CD8-positive, alpha-beta memory T cell (primary cell): ENCODE results near the gene C6orf132. TPM values are rescaled to one million over a fixed set of nuclear protein-coding genes. Genes with fewer than 3 reads are reported as not detected.

Experiments used
- CTCF ChIA-PET: fragments of 350-600 bp; sonication (Branson Sonifier 250); formaldehyde crosslinking; loops from one replicate; lab custom pipeline; 2021; ENCODE audit warnings: antibody characterized with exemption; lab: Charles Lee
- POLR2A ChIA-PET: fragments of 350-600 bp; sonication (Branson Sonifier 250); formaldehyde crosslinking; loops from one replicate; lab custom pipeline; 2021; ENCODE audit warnings: antibody characterized with exemption; lab: Charles Lee
- DNase-seq, 5 donors: peaks; one replicate each; pipeline versions ENCODE4 v3.0.0 to v3.0.0-alpha.2; 2020 to 2022; ENCODE audit warnings: mixed read lengths in 1 of 5
- H3K27ac ChIP-seq: one replicate; pipeline ENCODE4 v1.7.0; 2013; ENCODE audit warnings: low read depth, mild to moderate bottlenecking, low read length, moderate library complexity
- H3K27me3 ChIP-seq: 2 replicates; pipeline ENCODE4 v1.7.0; 2013; ENCODE audit warnings: low read length, mild to moderate bottlenecking; ENCODE audit not compliant: insufficient read depth, poor library complexity, severe bottlenecking
- H3K36me3 ChIP-seq: 2 replicates; pipeline ENCODE4 v1.7.0; 2013; ENCODE audit warnings: mild to moderate bottlenecking, low read length, moderate library complexity; ENCODE audit not compliant: insufficient read depth
- H3K4me1 ChIP-seq: 2 replicates; pipeline ENCODE4 v1.7.0; 2013; ENCODE audit warnings: mild to moderate bottlenecking, low read length, moderate library complexity; ENCODE audit not compliant: insufficient read depth
- H3K4me3 ChIP-seq: 2 replicates; pipeline ENCODE4 v1.7.0; 2013; ENCODE audit warnings: mild to moderate bottlenecking, low read length
- H3K9me3 ChIP-seq: 2 replicates; pipeline ENCODE4 v1.7.0; 2013; ENCODE audit warnings: mild to moderate bottlenecking, low read length
- H3K27ac Mint-ChIP-seq, 8 donors: one replicate each; pipeline ENCODE4 v1.8.0; 2020 to 2021; ENCODE audit warnings: mixed read lengths in 8 of 8, mild to moderate bottlenecking in 6 of 8, inconsistent platforms in 3 of 8, moderate library complexity in 3 of 8
- H3K27me3 Mint-ChIP-seq, 2 donors: one replicate each; pipeline ENCODE4 v1.8.0; 2020 to 2021; ENCODE audit warnings: mixed read lengths in 2 of 2, mild to moderate bottlenecking in 1 of 2, moderate library complexity in 1 of 2
- H3K36me3 Mint-ChIP-seq, 3 donors: one replicate each; pipeline ENCODE4 v1.8.0; 2020 to 2021; ENCODE audit warnings: mixed read lengths in 3 of 3, inconsistent platforms in 1 of 3, mild to moderate bottlenecking in 1 of 3
- H3K4me1 Mint-ChIP-seq, 3 donors: one replicate each; pipeline ENCODE4 v1.8.0; 2020 to 2021; ENCODE audit warnings: mixed read lengths in 3 of 3, inconsistent platforms in 1 of 3, mild to moderate bottlenecking in 1 of 3
- H3K4me3 Mint-ChIP-seq, 7 donors: one replicate each; pipeline ENCODE4 v1.8.0; 2020 to 2021; ENCODE audit warnings: mixed read lengths in 7 of 7, mild to moderate bottlenecking in 6 of 7, moderate library complexity in 4 of 7, inconsistent platforms in 2 of 7
- H3K9me3 Mint-ChIP-seq, 5 donors: one replicate each; pipeline ENCODE4 v1.8.0; 2020 to 2022; ENCODE audit warnings: mixed read lengths in 5 of 5, mild to moderate bottlenecking in 3 of 5, moderate library complexity in 2 of 5, inconsistent platforms in 1 of 5
- polyA plus RNA-seq: library from polyadenylated mRNA; unstranded; fragments of 300-500 nt; fragmentation: Illumina TruSeq; gene quantifications from one replicate; pipeline ENCODE4 v1.2.3, GENCODE V29; 2021
- total RNA-seq, 2 experiments: library from RNA; stranded (reverse); gene quantifications; one replicate each; pipeline ENCODE4 v1.2.3, GENCODE V29; 2021

C6orf132 gene
- total and polyA plus RNA-seq, 3 experiments from 2014 or later: 0.15 to 0.16 TPM; not detected in 1

DNA sequence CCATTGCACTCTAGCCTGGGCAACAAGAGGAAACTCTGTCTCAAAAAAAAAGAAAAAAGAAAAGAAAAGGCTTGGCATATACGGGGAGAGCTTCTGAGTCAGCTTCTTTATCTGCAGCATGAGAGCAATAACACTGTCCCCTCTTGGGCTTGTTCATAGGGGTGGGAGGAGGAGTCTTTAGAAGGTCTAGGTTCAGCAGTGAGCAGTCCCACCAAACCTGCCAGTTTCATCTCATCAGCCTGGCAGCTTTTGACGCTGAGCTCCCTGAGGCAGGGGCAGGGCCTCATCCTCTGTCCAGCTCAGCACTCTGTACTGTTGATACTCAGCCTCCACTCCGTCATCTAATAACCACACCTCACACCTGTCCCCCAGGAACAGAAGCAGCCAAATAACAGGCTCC is 5.6 kb upstream of the C6orf132 start:
- Histone ChIP-seq H3K4me1 (no peaks in the 10 kb centered on the region), H3K27ac (no peak overlapping the region), H3K9me3 (no peaks in the 10 kb centered on the region), H3K4me3 (no peak overlapping the region), H3K36me3 (no peaks in the 10 kb centered on the region), H3K27me3 (no peaks in the 10 kb centered on the region)
- no peak overlapping the region for H3K27ac Mint-ChIP-seq
- DNase-seq: no peak
- H3K36me3 Mint-ChIP-seq: no peaks in the 10 kb centered on the region
- ChIA-PET POLR2A (no interaction called here), CTCF (interaction anchor here (1.0 to 1.2 kb wide), 2 partner anchors 14 to 19 kb away, joined by 3 read pairs; no protein-coding TSS in a partner anchor)
- peaks cover 0 to under 1% (median 0%) of the 10 kb centered on the region in 3 donors for H3K4me1 Mint-ChIP-seq
- no peaks in the 10 kb centered on the region for H3K9me3 Mint-ChIP-seq
- no peak overlapping the region for H3K4me3 Mint-ChIP-seq
- peaks cover 13 to 21% of the 10 kb centered on the region in 2 donors for H3K27me3 Mint-ChIP-seq

DNA sequence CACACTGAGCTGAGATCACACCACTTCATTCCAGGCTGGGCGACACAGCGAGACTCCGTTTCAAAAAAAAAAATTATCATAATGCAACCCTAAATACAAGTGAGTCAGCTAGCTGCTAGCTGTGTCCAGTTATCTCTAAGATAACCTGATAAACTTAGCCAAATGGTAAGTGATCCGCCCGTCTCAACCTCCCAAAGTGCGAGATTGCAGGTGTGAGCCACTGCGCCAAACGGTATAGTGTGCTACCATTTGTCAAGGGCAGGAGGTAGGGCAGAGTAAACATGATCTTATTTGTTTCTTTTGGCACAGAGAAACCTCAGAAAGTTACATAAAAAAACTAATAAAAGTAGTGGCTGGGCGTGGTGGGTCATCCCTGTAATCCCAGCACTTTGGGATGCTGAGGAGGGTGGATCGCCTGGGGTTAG is 4.7 kb upstream of the C6orf132 start:
- ChIA-PET CTCF (interaction anchor here (1.2 kb wide), 1 partner anchor 13 kb away, joined by 3 read pairs; no protein-coding TSS in a partner anchor), POLR2A (no interaction called here)
- H3K9me3 ChIP-seq: no peaks in the 10 kb centered on the region
- peaks cover 3 to 5% (median 5%) of the 10 kb centered on the region in 3 donors for H3K4me1 Mint-ChIP-seq
- no peak overlapping the region for H3K27ac ChIP-seq
- no peak overlapping the region for H3K4me3 ChIP-seq
- peaks cover 14 to 27% of the 10 kb centered on the region in 2 donors for H3K27me3 Mint-ChIP-seq
- no peak overlapping the region for H3K27ac Mint-ChIP-seq
- no peaks in the 10 kb centered on the region for H3K4me1 ChIP-seq
- no peaks in the 10 kb centered on the region for H3K36me3 Mint-ChIP-seq
- H3K9me3 Mint-ChIP-seq: no peaks in the 10 kb centered on the region
- no peak overlapping the region for H3K4me3 Mint-ChIP-seq
- H3K27me3 ChIP-seq: no peaks in the 10 kb centered on the region
- H3K36me3 ChIP-seq: no peaks in the 10 kb centered on the region
- DNase-seq: no peak

DNA sequence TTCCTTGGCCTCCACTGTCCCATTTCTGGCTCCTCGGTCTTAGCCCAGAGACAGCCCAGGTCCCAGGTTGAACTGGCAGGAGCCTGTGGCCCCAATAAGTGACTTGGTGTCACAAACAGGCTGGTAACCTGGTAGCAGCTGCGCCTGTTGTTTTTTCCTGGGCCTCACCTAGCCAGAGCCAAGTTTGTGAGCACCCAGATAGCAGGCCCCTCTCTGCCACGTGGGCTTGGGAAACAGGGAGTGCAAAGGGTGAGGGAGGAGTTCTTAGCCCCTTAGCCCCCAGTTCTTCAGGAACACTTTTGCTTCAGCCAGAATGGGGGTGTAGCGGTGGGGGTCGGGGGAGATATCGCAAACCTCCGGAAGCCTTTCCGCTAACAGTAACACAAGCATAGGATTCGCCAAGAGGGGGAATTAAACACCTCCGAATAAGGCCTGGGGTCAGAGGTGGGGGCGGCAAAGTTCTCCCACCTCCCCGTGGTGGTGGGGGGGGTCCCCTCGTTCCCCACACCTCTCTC is 760 bp downstream of the C6orf132 start:
- no peak overlapping the region for H3K4me3 Mint-ChIP-seq

DNA sequence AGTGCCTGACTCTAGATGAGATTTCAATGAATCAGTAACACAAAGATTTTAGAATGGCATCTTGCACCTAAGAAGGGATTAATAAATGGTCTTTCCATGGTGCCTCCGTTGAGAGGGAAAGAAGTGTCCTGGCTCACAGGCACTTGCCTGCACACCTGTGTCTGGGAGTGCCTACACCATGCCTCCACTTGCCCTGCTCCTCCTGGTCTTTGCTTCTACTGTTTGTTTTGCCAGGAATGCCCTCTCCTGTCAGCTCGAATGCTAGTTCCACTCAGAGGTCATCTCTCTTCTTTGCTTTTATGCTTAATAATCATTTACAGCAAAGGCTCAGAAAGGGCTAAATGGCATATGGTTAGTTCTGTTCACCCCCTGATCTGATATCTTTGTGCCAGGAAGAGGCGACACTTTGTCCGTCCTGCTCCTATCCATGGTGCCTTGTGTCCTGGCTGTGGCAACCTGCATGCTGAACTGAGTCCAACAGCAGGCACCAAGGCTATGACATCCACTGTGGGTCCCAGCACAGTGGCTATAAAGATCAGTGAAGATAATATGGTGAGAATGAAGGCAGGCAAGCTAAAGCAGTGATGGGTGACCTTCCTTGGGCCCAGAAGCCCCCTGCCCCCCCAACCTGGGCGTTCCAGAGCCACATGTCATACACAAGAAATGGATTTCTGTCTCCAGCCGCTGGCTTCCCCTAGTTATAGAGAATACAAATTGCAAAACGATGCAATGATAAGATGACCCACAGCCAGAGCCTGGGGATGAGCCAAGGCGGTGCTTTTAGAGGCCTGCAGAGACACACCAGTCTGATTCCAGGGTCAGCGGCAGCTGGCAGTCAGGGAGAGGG is 1.4 kb downstream of the C6orf132 start:
- no peak overlapping the region for H3K27ac Mint-ChIP-seq
- CTCF ChIA-PET: no interaction called here

More for the DNA sequence above, 760 bp downstream of the C6orf132 start:
- Mint-ChIP-seq H3K9me3 (no peaks in the 10 kb centered on the region), H3K4me1 (peaks cover 4 to 10% (median 6%) of the 10 kb centered on the region in 3 donors), H3K27me3 (peaks cover 20 to 32% of the 10 kb centered on the region in 2 donors), H3K27ac (no peak overlapping the region), H3K36me3 (no peaks in the 10 kb centered on the region)
- no peak for DNase-seq
- Histone ChIP-seq H3K36me3 (no peaks in the 10 kb centered on the region), H3K4me3 (no peak overlapping the region), H3K9me3 (no peaks in the 10 kb centered on the region), H3K27me3 (no peaks in the 10 kb centered on the region), H3K4me1 (no peaks in the 10 kb centered on the region), H3K27ac (no peak overlapping the region)
- CTCF ChIA-PET: interaction anchor here (1.0 kb wide), 1 partner anchor 73 kb away, joined by 3 read pairs; no protein-coding TSS in a partner anchor
- POLR2A ChIA-PET: no interaction called here

DNA sequence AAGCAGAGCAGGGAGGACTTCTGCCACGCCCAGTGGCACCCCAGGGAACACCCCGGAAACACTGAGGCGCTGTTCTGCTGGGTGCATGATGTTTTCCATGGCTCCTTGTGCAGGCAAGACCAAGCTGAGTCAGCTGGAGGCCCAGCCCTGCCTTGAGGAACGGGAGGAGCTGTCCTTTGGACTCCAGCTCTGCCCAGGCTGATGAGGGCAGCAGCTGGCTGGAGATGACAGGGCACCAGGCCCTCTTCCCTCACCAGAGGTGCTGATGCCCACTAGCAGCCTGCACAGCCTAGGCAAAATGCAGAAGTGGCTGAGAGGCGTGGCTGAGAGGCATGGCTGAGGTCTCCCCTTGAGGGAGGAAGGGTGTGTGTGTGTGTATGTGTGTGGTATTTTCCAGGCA is 2.4 kb downstream of the C6orf132 start:
- ChIA-PET CTCF (no interaction called here), POLR2A (no interaction called here)
- Mint-ChIP-seq H3K27me3 (peaks cover 20 to 31% of the 10 kb centered on the region in 2 donors), H3K27ac (no peak overlapping the region), H3K4me3 (peak overlapping the region in 1 of 7 donors; percentile 27), H3K9me3 (no peaks in the 10 kb centered on the region), H3K4me1 (peaks cover 6 to 13% (median 9%) of the 10 kb centered on the region in 3 donors), H3K36me3 (no peaks in the 10 kb centered on the region)
- Histone ChIP-seq H3K27me3 (no peaks in the 10 kb centered on the region), H3K4me3 (no peak overlapping the region), H3K9me3 (no peaks in the 10 kb centered on the region), H3K36me3 (no peaks in the 10 kb centered on the region), H3K27ac (no peak overlapping the region), H3K4me1 (no peaks in the 10 kb centered on the region)
- DNase-seq: no peak

More for the DNA sequence above, 1.4 kb downstream of the C6orf132 start:
- Mint-ChIP-seq H3K27me3 (peaks cover 20 to 35% of the 10 kb centered on the region in 2 donors), H3K4me1 (peaks cover 6 to 13% (median 9%) of the 10 kb centered on the region in 3 donors), H3K36me3 (no peaks in the 10 kb centered on the region), H3K4me3 (peak overlapping the region in 3 of 7 donors; percentile 4 to 7 (median 5)), H3K9me3 (no peaks in the 10 kb centered on the region)
- no peaks in the 10 kb centered on the region for H3K27me3 ChIP-seq
- no peaks in the 10 kb centered on the region for H3K9me3 ChIP-seq
- POLR2A ChIA-PET: no interaction called here
- no peaks in the 10 kb centered on the region for H3K4me1 ChIP-seq
- no peak for DNase-seq
- no peak overlapping the region for H3K4me3 ChIP-seq
- no peak overlapping the region for H3K27ac ChIP-seq
- H3K36me3 ChIP-seq: no peaks in the 10 kb centered on the region

DNA sequence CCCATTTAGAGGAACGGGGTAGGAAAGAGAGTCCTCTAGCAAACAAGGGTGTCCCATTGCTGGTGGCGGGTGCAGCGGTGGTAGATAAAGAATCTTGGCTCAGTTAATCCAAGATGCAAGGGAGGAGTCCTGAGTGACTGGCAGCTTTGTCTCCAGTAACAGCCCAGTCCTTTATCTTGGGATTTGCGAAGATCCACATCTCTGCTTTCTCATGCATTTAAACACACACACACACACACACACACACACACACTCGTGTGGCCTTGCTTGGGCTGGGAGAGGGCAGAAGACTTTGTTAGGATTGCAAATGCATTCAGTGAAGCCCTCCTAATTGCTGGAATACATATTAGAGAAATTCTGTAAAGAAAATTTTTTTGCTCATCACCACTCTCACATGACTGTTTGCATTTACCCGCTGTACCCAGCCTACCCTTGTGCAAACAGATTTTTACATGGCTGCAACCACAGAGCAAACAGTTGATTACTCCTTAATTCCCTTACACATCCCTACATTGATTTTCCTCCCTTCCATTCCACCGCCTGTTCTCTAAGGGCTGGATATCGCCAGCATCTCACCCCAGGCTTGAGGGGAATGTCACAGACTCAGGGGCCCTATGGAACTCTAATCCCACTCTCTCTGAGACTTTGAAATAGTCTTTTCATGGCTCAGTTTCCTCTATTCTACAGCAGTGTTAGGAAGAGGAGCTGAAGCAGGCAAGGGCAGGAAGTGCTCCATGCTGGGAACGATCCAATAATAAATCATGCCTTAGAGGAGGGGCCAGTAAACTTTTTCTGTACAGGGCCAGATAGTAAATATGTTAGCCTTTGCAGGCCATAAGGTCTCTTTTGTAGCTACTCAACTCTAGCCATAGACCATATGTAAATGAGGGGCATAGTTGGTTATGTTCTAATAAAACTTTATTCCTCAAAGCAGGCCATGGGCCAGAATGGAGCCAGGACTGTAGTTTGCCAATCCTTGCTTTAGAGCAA is 3.5 kb downstream of the C6orf132 start:
- no peaks in the 10 kb centered on the region for H3K36me3 ChIP-seq
- H3K9me3 ChIP-seq: no peaks in the 10 kb centered on the region
- no peak for DNase-seq
- no peak overlapping the region for H3K27ac Mint-ChIP-seq
- no peaks in the 10 kb centered on the region for H3K36me3 Mint-ChIP-seq
- no peak overlapping the region for H3K4me3 Mint-ChIP-seq
- peaks cover 6 to 13% (median 9%) of the 10 kb centered on the region in 3 donors for H3K4me1 Mint-ChIP-seq
- H3K27me3 ChIP-seq: no peaks in the 10 kb centered on the region
- H3K27ac ChIP-seq: no peak overlapping the region
- CTCF ChIA-PET: no interaction called here
- POLR2A ChIA-PET: no interaction called here
- H3K27me3 Mint-ChIP-seq: peaks cover 20 to 29% of the 10 kb centered on the region in 2 donors
- H3K4me3 ChIP-seq: no peak overlapping the region
- no peaks in the 10 kb centered on the region for H3K4me1 ChIP-seq
- H3K9me3 Mint-ChIP-seq: no peaks in the 10 kb centered on the region

DNA sequence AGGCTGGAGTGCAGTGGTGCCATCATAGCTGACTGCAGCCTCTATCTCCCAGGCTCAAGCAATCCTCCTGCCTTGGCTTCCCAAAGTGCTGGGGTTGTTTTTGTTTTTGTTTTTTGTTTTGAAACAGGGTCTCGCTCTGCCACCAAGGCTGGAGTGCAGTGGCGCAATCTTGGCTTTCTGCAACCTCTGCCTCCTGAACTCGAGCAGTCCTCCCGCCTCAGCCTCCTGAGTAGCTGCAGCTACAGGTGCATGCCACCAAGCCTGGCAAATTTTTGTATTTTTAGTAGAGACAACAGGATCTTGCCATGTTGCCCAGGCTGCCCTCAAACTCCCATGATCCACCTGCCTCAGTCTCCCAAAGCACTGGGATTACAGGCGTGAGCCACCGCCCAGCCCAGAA is 4.2 kb downstream of the C6orf132 start:
- H3K9me3 ChIP-seq: no peaks in the 10 kb centered on the region
- no peak overlapping the region for H3K4me3 ChIP-seq
- no peaks in the 10 kb centered on the region for H3K27me3 ChIP-seq
- H3K4me1 ChIP-seq: no peaks in the 10 kb centered on the region
- H3K27ac ChIP-seq: no peak overlapping the region
- H3K36me3 Mint-ChIP-seq: no peaks in the 10 kb centered on the region
- H3K4me1 Mint-ChIP-seq: peaks cover 6 to 13% (median 9%) of the 10 kb centered on the region in 3 donors
- ChIA-PET CTCF (no interaction called here), POLR2A (no interaction called here)
- no peak for DNase-seq
- H3K27ac Mint-ChIP-seq: no peak overlapping the region
- no peaks in the 10 kb centered on the region for H3K9me3 Mint-ChIP-seq
- H3K36me3 ChIP-seq: no peaks in the 10 kb centered on the region
- H3K27me3 Mint-ChIP-seq: peaks cover 18 to 21% of the 10 kb centered on the region in 2 donors
- H3K4me3 Mint-ChIP-seq: no peak overlapping the region
